Measurements from ENCODE around the gene FHAD1.

Gene FHAD1

GRCh38 chr1:15231714-15232201, 15.3 kb upstream of the FHAD1 start:
- no peak for TF ChIP-seq ZFP30 (CRISPR knock-in tag; IDR thresholded peaks at IDR 0.05)
- TF ChIP-seq ZNF70 (CRISPR knock-in tag; IDR thresholded peaks at IDR 0.05), result no peak
- TF ChIP-seq PPARA (CRISPR knock-in tag; IDR thresholded peaks at IDR 0.05; ENCODE audit: borderline replicate concordance), result no peak
- TF ChIP-seq POU6F1 (CRISPR knock-in tag; IDR thresholded peaks at IDR 0.05; ENCODE audit: borderline replicate concordance, low read depth), result no peak
- no peak for TF ChIP-seq TSHZ2 (CRISPR knock-in tag; IDR thresholded peaks at IDR 0.05)
- no peak for TF ChIP-seq ZNF565 (CRISPR knock-in tag; conservative IDR thresholded peaks at IDR 0.05; ENCODE audit: low read depth)
- TF ChIP-seq ARNTL (CRISPR knock-in tag; IDR thresholded peaks at IDR 0.05; ENCODE audit: borderline replicate concordance, low read depth), result no peak
- TF ChIP-seq PATZ1 (CRISPR knock-in tag; IDR thresholded peaks at IDR 0.05; ENCODE audit: borderline replicate concordance), result no peak
- no peak for TF ChIP-seq CREB5 (CRISPR knock-in tag; IDR thresholded peaks at IDR 0.05; ENCODE audit: low read depth)
- no peak for TF ChIP-seq RARB (CRISPR knock-in tag; IDR thresholded peaks at IDR 0.05)
- no peak for TF ChIP-seq BACH2 (CRISPR knock-in tag; IDR thresholded peaks at IDR 0.05; ENCODE audit: borderline replicate concordance)
- TF ChIP-seq TCF4 (CRISPR knock-in tag; IDR thresholded peaks at IDR 0.05; ENCODE audit: borderline replicate concordance), result no peak
- TF ChIP-seq CSRNP3 (CRISPR knock-in tag; IDR thresholded peaks at IDR 0.05), result no peak
- TF ChIP-seq ZFP3 (CRISPR knock-in tag; IDR thresholded peaks at IDR 0.05), result no peak
- no peak for TF ChIP-seq ISL1 (CRISPR knock-in tag; IDR thresholded peaks at IDR 0.05)
- no peak for TF ChIP-seq ESRRG (CRISPR knock-in tag; IDR thresholded peaks at IDR 0.05)
- TF ChIP-seq CSDC2 (CRISPR knock-in tag; IDR thresholded peaks at IDR 0.05), result no peak
- no peak for ATAC-seq

- no peak for ATAC-seq
- no peak for TF ChIP-seq ZNF8 (CRISPR knock-in tag; IDR thresholded peaks at IDR 0.05)
- TF ChIP-seq BACH2 (CRISPR knock-in tag; IDR thresholded peaks at IDR 0.05; ENCODE audit: borderline replicate concordance), result no peak
- no peak for TF ChIP-seq OSR1 (CRISPR knock-in tag; IDR thresholded peaks at IDR 0.05)
- TF ChIP-seq ZC3H10 (CRISPR knock-in tag; IDR thresholded peaks at IDR 0.05), result no peak
- no peak for TF ChIP-seq TSHZ2 (CRISPR knock-in tag; IDR thresholded peaks at IDR 0.05)
- TF ChIP-seq SNAI2 (CRISPR knock-in tag; IDR thresholded peaks at IDR 0.05), result no peak
- TF ChIP-seq CSDC2 (CRISPR knock-in tag; IDR thresholded peaks at IDR 0.05), result no peak
- TF ChIP-seq GLIS3 (CRISPR knock-in tag; IDR thresholded peaks at IDR 0.05), result no peak
- TF ChIP-seq PPARA (CRISPR knock-in tag; IDR thresholded peaks at IDR 0.05; ENCODE audit: borderline replicate concordance), result no peak
Measured at GRCh38 chr1:15233689-15234088, 13.3 kb upstream of the FHAD1 start.

Measured in SK-N-SH treated with all-trans-retinoic acid at 6 μM for 48 hours (cell line).